ENCODE measurements around the gene DALRD3. TPM values are rescaled to one million over a fixed set of nuclear protein-coding genes. Genes with fewer than 3 reads are reported as not detected.
A peak's percentile ranks its signal among the peaks of the same experiment; 100 is the strongest.

Gene DALRD3
- total RNA-seq, 1 experiment from 2014 or later = 42.9 TPM

DNA sequence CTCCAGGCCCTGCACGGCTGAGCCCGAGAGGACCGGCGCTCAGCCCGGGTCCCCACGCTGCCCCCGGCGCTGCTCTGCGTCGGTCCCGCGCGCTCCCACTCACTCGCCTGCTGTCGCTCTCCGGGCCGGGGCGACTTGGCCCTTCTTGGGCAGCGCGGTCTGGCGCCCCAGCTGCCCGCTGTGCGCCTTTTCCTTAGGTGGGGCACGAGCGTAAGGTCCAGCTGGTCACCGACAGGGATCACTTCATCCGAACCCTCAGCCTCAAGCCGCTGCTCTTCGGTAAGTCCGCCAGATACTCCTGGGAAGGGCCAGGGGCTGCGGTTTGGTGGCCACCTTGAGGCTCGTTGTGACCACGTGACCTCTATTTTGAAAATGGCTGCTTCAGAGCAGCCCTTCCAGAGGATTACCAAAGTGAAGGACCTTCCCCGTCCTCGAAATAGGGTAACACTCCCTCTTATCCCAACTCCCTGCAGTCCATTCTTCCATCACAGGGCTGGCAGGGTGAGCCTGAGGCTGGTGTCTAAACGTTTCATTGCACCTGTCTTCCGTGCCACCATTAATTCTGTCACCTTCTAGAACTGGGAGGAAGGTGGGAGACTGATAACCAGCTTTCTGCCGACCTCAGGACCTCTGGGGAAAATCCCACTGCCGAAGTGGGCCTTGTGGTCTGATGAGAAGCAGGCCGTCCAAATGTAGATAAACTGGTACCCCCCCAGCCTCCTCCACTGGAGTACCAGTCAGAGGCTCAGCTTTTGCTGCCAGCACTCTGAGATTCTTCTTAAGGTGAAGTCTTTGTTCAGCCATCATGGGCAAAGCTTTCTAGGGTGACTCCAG lies 27.5 kb downstream of the DALRD3 start:
- Histone ChIP-seq H3K9me3 (ENCODE audit: control insufficient read depth in 1 of 2, insufficient read depth in 1 of 2, low read depth in 1 of 2, low read length in 2 of 2) (no peaks in the 10 kb centered on the region), H3K36me3 (ENCODE audit: control insufficient read depth in 1 of 2, insufficient read depth in 2 of 2, low read length in 2 of 2) (peaks cover 1 to 6% of the 10 kb centered on the region in 2 experiments; a peak in 1 of 4 replicates), H3K4me2 (ENCODE audit: low read length) (peak overlapping the region; percentile 85), H3K27me3 (ENCODE audit: insufficient read depth, low read length) (no peaks in the 10 kb centered on the region), H4K20me1 (ENCODE audit: insufficient read depth) (no peaks in the 10 kb centered on the region), H3K4me1 (ENCODE audit: control insufficient read depth in 1 of 2, insufficient read depth in 2 of 2, low read length in 2 of 2) (peaks cover 23 to 27% of the 10 kb centered on the region in 2 experiments), H3K79me2 (ENCODE audit: insufficient read depth, low read length) (peaks cover 50% of the 10 kb centered on the region), H3K4me3 (replicated peaks in 1 of 2; ENCODE audit: low read depth in 1 of 2, low read length in 2 of 2) (peak overlapping the region; percentile 76 to 80), H2AFZ (ENCODE audit: low read depth, low read length, poor library complexity, severe bottlenecking) (no peak overlapping the region), H3K27ac (ENCODE audit: low read depth, low read length) (peak overlapping the region; percentile 98), H3K9me2 (ENCODE audit: insufficient read depth) (no peaks in the 10 kb centered on the region), H3K9ac (ENCODE audit: low read length) (peak overlapping the region; percentile 83)
- POLR2A ChIA-PET = interaction anchor here (1.3 to 3.4 kb wide), 2 partner anchors 16 to 39 kb away, joined by 3 to 26 read pairs; partner anchors contain the start of gene WDR6
- ATAC-seq (peak; percentile 27), DNase-seq (ENCODE audit: low read depth, low spot score) (no peak)
- CTCF ChIA-PET = no interaction called here
- no TSS peak for BruUV-seq (replicated peaks)
- intact Hi-C loops (cut with micrococcal nuclease) = no loop called here
- RAD21 ChIA-PET (ENCODE audit: low non-redundant PET in 1 of 2, low total read pairs in 2 of 2, uncharacterized antibody in 2 of 2, unreplicated experiment in 2 of 2) = no interaction called here
- TF ChIP-seq REST (IDR thresholded peaks at IDR 0.05; ENCODE audit: low read depth) = no peak
- no peak for TF ChIP-seq POLR2A (IDR thresholded peaks at IDR 0.05; ENCODE audit: borderline replicate concordance, extremely low read depth, insufficient read depth, insufficient read length)
- no peak for TF ChIP-seq SRF (IDR thresholded peaks at IDR 0.05; ENCODE audit: low read depth)
- no peak for TF ChIP-seq RAD21 (IDR thresholded peaks at IDR 0.05; ENCODE audit: low read depth)
- TF ChIP-seq ELF1 (IDR thresholded peaks at IDR 0.05; ENCODE audit: borderline replicate concordance, low read depth) = no peak
- no peak for TF ChIP-seq CBX3 (IDR thresholded peaks at IDR 0.05; ENCODE audit: low read depth)
- TF ChIP-seq SP1 (IDR thresholded peaks at IDR 0.05; ENCODE audit: low read depth) = no peak
- no peak for TF ChIP-seq ZBTB33 (IDR thresholded peaks at IDR 0.05; ENCODE audit: extremely low read depth, insufficient replicate concordance, low read length)
- peak; percentile 80 for TF ChIP-seq YY1 (IDR thresholded peaks at IDR 0.05; ENCODE audit: extremely low read depth, insufficient replicate concordance, low read depth, low read length)
- no peak for TF ChIP-seq SIN3A (IDR thresholded peaks at IDR 0.05; ENCODE audit: low read depth)
- TF ChIP-seq ATF3 (IDR thresholded peaks at IDR 0.05) = no peak
- TF ChIP-seq POLR2AphosphoS5 (IDR thresholded peaks at IDR 0.05; ENCODE audit: low read depth, low read length) = 0 out of 2 replicates have a peak, but pooled peaks have one; percentile 19
- TF ChIP-seq CEBPB (IDR thresholded peaks at IDR 0.05; ENCODE audit: low read depth) = no peak
- no peak for TF ChIP-seq JUND (IDR thresholded peaks at IDR 0.05)
- TF ChIP-seq ZNF274 (IDR thresholded peaks at IDR 0.05; ENCODE audit: low read depth, low read length) = no peak
- no peak for TF ChIP-seq TCF7L2 (IDR thresholded peaks at IDR 0.05; ENCODE audit: borderline replicate concordance, extremely low read depth, insufficient read depth, insufficient read length)
- TF ChIP-seq EGR1 (IDR thresholded peaks at IDR 0.05; ENCODE audit: low read depth) = no peak
- no peak for TF ChIP-seq EZH2phosphoT487 (IDR thresholded peaks at IDR 0.05; ENCODE audit: borderline replicate concordance)
- TF ChIP-seq, protein P1, sequence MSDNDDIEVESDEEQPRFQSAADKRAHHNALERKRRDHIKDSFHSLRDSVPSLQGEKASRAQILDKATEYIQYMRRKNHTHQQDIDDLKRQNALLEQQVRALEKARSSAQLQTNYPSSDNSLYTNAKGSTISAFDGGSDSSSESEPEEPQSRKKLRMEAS (IDR thresholded peaks at IDR 0.05) = peak; percentile 80
- peak; percentile 6; the same call in 1 of the 2 replicates for TF ChIP-seq ZFX (IDR thresholded peaks at IDR 0.05)

All from HCT116 (cell line).